Measurements from ENCODE around the gene MPZL1. TPM values are rescaled to one million over a fixed set of nuclear protein-coding genes. Genes with fewer than 3 reads are reported as not detected.

The MPZL1 gene
- total RNA-seq, 2 experiments from 2014 or later: 48.9 to 61.9 TPM

GRCh38 chr1:167746988-167747655 lies 25.3 kb downstream of the MPZL1 start:
- BruUV-seq (replicated peaks): no TSS peak
- intact Hi-C loops (cut with micrococcal nuclease; ENCODE audit: unreplicated experiment): no loop called here
- Histone ChIP-seq H3K9me2 (ENCODE audit: insufficient read depth, low read length) (no peaks in the 10 kb centered on the region), H3K4me2 (ENCODE audit: low read length) (peak overlapping the region; percentile 23; the same call in 1 of the 2 replicates), H2AFZ (ENCODE audit: low read length) (no peak overlapping the region), H3K4me1 (ENCODE audit: insufficient read depth, low read length, poor library complexity, severe bottlenecking) (peaks cover 57% of the 10 kb centered on the region), H3K27ac (ENCODE audit: low read depth, low read length, poor library complexity, severe bottlenecking) (no peak overlapping the region), H3K79me2 (ENCODE audit: insufficient read depth, low read depth, low read length) (peaks cover 50% of the 10 kb centered on the region), H4K20me1 (ENCODE audit: insufficient read depth, low read length) (peaks cover 3% of the 10 kb centered on the region; the same call in 1 of the 2 replicates), H3K36me3 (ENCODE audit: insufficient read depth, low read length) (peaks cover 6% of the 10 kb centered on the region; the same call in 1 of the 2 replicates), H3K9me3 (ENCODE audit: low read length) (no peaks in the 10 kb centered on the region), H3K4me3 (ENCODE audit: low read depth, low read length, poor library complexity, severe bottlenecking) (no peak overlapping the region)
- POLR2A ChIA-PET: no interaction called here
- TF ChIP-seq EZH2phosphoT487 (IDR thresholded peaks at IDR 0.05; ENCODE audit: borderline replicate concordance, low read depth, low read length) (no peak), CTCF (conservative IDR thresholded peaks at IDR 0.05; ENCODE audit: low read length) (no peak)
- CTCF ChIA-PET (ENCODE audit: unreplicated experiment): interaction anchor here (0.5 kb wide), 1 partner anchor 212 kb away, joined by 4 read pairs; no protein-coding TSS in a partner anchor
- DNase-seq (ENCODE audit: low spot score): no peak

GRCh38 chr1:167747988-167748387 lies 26.2 kb downstream of the MPZL1 start:
- ChIA-PET CTCF (ENCODE audit: unreplicated experiment) (no interaction called here), POLR2A (interaction anchor here (1.0 to 1.6 kb wide), 2 partner anchors 8 to 27 kb away, joined by 4 to 9 read pairs; no protein-coding TSS in a partner anchor)
- no peak for DNase-seq (ENCODE audit: low spot score)
- no peak for TF ChIP-seq CTCF (conservative IDR thresholded peaks at IDR 0.05; ENCODE audit: low read length)
- no peak for TF ChIP-seq EZH2phosphoT487 (IDR thresholded peaks at IDR 0.05; ENCODE audit: borderline replicate concordance, low read depth, low read length)
- Histone ChIP-seq H3K79me2 (ENCODE audit: insufficient read depth, low read depth, low read length) (peaks cover 58% of the 10 kb centered on the region), H3K9me2 (ENCODE audit: insufficient read depth, low read length) (no peaks in the 10 kb centered on the region), H2AFZ (ENCODE audit: low read length) (no peak overlapping the region), H3K9me3 (ENCODE audit: low read length) (no peaks in the 10 kb centered on the region), H3K4me3 (ENCODE audit: low read depth, low read length, poor library complexity, severe bottlenecking) (no peak overlapping the region), H3K4me2 (ENCODE audit: low read length) (no peak overlapping the region), H3K36me3 (ENCODE audit: insufficient read depth, low read length) (peaks cover 6% of the 10 kb centered on the region; the same call in 1 of the 2 replicates), H3K27ac (ENCODE audit: low read depth, low read length, poor library complexity, severe bottlenecking) (no peak overlapping the region), H4K20me1 (ENCODE audit: insufficient read depth, low read length) (peaks cover 3% of the 10 kb centered on the region; the same call in 1 of the 2 replicates), H3K4me1 (ENCODE audit: insufficient read depth, low read length, poor library complexity, severe bottlenecking) (peaks cover 66% of the 10 kb centered on the region)
- BruUV-seq (replicated peaks): no TSS peak
- intact Hi-C loops (cut with micrococcal nuclease; ENCODE audit: unreplicated experiment): no loop called here

GRCh38 chr1:167748906-167749305 lies 27.1 kb downstream of the MPZL1 start:
- Histone ChIP-seq H3K9me3 (ENCODE audit: low read length) (no peaks in the 10 kb centered on the region), H3K27ac (ENCODE audit: low read depth, low read length, poor library complexity, severe bottlenecking) (no peak overlapping the region), H3K79me2 (ENCODE audit: insufficient read depth, low read depth, low read length) (peaks cover 56% of the 10 kb centered on the region), H3K4me2 (ENCODE audit: low read length) (no peak overlapping the region), H3K9me2 (ENCODE audit: insufficient read depth, low read length) (no peaks in the 10 kb centered on the region), H3K4me1 (ENCODE audit: insufficient read depth, low read length, poor library complexity, severe bottlenecking) (peaks cover 74% of the 10 kb centered on the region), H3K4me3 (ENCODE audit: low read depth, low read length, poor library complexity, severe bottlenecking) (no peak overlapping the region), H3K36me3 (ENCODE audit: insufficient read depth, low read length) (peaks cover 6% of the 10 kb centered on the region; the same call in 1 of the 2 replicates), H4K20me1 (ENCODE audit: insufficient read depth, low read length) (peaks cover 3% of the 10 kb centered on the region; the same call in 1 of the 2 replicates), H2AFZ (ENCODE audit: low read length) (no peak overlapping the region)
- ChIA-PET POLR2A (interaction anchor here (0.6 to 1.8 kb wide), 5 partner anchors 9 to 33 kb away, joined by 4 to 9 read pairs (median 4); no protein-coding TSS in a partner anchor), CTCF (ENCODE audit: unreplicated experiment) (no interaction called here)
- BruUV-seq (replicated peaks): no TSS peak
- no peak for DNase-seq (ENCODE audit: low spot score)
- intact Hi-C loops (cut with micrococcal nuclease; ENCODE audit: unreplicated experiment): no loop called here
- no peak for TF ChIP-seq EZH2phosphoT487 (IDR thresholded peaks at IDR 0.05; ENCODE audit: borderline replicate concordance, low read depth, low read length)
- TF ChIP-seq CTCF (conservative IDR thresholded peaks at IDR 0.05; ENCODE audit: low read length): no peak
